HG03575 (cell line): ENCODE results near the gene MGST2.

Experiments
- ATAC-seq: cut with Tn5 transposase; IDR thresholded peaks from one replicate; pipeline ENCODE4 v1.9.1; 2021; ENCODE audit not compliant: unreplicated experiment, insufficient number of reproducible peaks, low FRiP score; ENCODE audit errors: extremely low read depth

The MGST2 gene

GRCh38 chr4:139728840-139729239 lies 63.2 kb downstream of the MGST2 start:
- no peak for ATAC-seq

- ATAC-seq, result no peak
Observed at GRCh38 chr4:139732991-139733570, 67.5 kb downstream of the MGST2 start.

- ATAC-seq, result no peak
Observed at GRCh38 chr4:139734201-139734874, 68.7 kb downstream of the MGST2 start.

- ATAC-seq, result no peak
Observed at GRCh38 chr4:139734875-139735380, 69.3 kb downstream of the MGST2 start.

- no peak for ATAC-seq
Observed at GRCh38 chr4:139735381-139736273, 70.0 kb downstream of the MGST2 start.

- no peak for ATAC-seq
Observed at GRCh38 chr4:139736274-139736660, 70.6 kb downstream of the MGST2 start.

- ATAC-seq, result no peak
Observed at GRCh38 chr4:139736661-139737060, 71.0 kb downstream of the MGST2 start.

- no peak for ATAC-seq
Observed at GRCh38 chr4:139738846-139739613, 73.4 kb downstream of the MGST2 start.

GRCh38 chr4:139740121-139740520 lies 74.5 kb downstream of the MGST2 start:
- no peak for ATAC-seq

GRCh38 chr4:139740531-139741041 lies 75.0 kb downstream of the MGST2 start:
- ATAC-seq, result no peak

GRCh38 chr4:139743027-139743426 lies 77.4 kb downstream of the MGST2 start:
- no peak for ATAC-seq

GRCh38 chr4:139744232-139744631 lies 78.6 kb downstream of the MGST2 start:
- no peak for ATAC-seq

GRCh38 chr4:139745111-139745639 lies 79.6 kb downstream of the MGST2 start:
- no peak for ATAC-seq

GRCh38 chr4:139746431-139747171 lies 81.0 kb downstream of the MGST2 start:
- ATAC-seq, result no peak

GRCh38 chr4:139749338-139749737 lies 83.7 kb downstream of the MGST2 start:
- ATAC-seq, result no peak

- ATAC-seq, result no peak
Observed at GRCh38 chr4:139749835-139750498, 84.3 kb downstream of the MGST2 start.

GRCh38 chr4:139753686-139754085 lies 88.1 kb downstream of the MGST2 start:
- no peak for ATAC-seq
